Activated naive CD8-positive, alpha-beta T cell treated with anti-CD3 and anti-CD28 coated beads, Interleukin-2, amount 50 U/mL, for 16 hours (primary cell): ENCODE results near the gene CYSRT1.
A peak's percentile ranks its signal among the peaks of the same experiment; 100 is the strongest.

Experiments
- DNase-seq: peaks from one replicate; pipeline ENCODE4 v3.0.0-alpha.2; 2020; ENCODE audit warnings: low read depth, low spot score

The CYSRT1 gene

DNA sequence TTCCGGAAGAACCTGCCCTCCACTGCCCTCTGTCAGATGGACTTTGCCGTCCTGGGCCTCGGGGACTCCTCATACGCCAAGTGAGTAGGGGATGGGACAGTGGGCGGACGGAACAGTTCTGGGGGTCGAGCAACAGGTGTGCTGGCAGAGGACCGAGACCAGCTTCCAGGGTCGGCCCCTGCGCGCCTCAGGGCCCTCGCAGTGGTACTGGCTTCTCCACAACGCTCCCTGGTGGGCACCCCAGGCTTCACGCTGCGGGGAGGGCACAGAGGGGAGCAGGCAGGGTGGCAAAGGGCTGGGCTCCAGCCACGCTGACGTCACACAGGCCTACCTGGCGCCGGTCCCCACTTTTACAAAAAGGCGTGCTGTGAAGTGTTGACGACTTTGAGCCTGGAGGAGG, 12.5 kb upstream of the CYSRT1 start:
- no peak for DNase-seq

DNA sequence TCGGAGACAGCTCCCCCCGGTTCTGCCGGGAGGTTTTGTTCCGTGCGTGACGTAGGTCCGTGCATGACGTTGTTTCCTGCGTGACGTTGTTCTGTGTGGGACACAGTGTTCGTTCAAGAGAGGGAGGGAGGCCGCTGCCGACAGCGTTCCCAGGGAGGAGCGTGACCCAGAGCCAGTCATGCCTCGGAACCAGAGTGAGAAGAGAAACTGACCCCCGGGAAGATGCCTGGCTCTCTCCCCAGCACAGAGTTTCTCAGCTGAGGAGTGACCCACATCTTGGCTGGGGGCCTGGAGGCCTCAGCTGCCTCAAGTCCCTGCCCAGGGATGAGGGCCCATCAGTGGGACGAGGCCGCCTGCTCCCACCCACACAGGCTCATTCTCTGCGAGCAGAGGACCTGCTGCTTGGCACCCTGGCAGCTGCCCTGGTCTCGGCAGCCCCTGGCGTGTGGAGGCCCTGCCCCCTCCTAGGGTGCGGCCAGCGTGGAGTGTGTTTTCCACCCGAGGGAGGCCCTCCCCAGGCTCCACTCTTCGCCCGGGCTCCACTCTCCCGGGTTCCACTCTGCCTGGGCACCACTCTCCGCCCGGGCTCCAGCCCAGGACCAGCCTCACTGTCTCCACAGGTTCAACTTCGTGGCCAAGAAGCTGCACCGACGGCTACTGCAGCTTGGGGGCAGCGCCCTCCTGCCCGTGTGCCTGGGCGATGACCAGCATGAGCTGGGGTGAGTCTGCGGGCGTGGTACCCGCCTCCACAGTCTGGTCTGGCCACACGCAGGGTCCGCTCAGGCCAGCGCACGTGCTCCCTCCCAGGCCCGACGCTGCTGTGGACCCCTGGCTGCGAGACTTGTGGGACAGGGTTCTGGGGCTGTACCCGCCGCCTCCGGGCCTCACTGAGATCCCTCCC, 11.6 kb upstream of the CYSRT1 start:
- no peak for DNase-seq

DNA sequence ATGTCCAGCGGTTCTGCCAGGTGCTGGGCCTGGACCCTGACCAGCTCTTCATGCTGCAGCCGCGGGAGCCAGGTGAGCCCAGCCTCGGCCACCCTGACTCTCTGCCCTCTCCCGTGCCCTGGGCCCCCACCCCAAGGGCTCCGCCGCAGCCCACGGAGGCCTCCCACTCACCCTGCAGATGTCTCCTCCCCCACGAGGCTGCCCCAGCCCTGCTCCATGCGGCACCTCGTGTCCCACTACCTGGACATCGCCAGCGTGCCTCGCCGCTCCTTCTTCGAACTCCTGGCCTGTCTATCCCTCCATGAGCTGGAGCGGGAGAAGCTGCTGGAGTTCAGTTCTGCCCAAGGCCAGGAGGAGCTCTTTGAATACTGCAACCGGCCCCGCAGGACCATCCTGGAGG, 10.4 kb upstream of the CYSRT1 start:
- DNase-seq, result no peak

DNA sequence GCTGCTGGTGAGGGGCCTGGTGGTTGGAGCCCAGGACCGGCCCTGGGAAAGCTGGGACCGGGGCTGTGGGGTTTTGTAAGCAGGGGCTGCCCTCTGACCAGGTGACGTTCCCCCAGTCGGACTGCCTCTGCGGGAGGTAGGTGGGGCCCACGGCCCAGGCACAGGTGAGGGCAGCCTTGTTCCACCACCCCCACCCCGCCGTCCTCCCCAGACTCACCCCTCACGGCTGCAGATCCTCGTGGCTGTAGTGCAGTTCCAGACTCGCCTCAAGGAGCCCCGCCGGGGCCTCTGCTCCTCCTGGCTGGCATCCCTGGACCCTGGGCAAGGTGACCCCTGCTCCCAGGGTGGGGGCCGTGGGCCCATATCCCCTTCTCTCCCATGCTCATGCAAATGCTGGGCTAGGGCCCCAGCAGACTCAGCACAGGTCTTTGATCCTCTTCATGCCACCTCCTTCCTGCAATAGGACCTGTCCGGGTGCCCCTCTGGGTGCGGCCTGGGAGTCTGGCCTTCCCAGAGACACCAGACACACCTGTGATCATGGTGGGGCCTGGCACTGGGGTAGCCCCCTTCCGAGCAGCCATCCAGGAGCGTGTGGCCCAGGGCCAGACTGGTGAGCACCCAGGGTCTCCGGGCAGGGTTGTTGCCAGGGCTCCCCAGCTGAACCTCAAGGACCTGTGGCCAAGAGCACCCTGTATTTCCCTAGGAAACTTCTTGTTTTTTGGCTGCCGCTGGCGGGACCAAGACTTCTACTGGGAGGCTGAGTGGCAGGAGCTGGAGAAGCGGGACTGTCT, 9.6 kb upstream of the CYSRT1 start:
- DNase-seq, result no peak

DNA sequence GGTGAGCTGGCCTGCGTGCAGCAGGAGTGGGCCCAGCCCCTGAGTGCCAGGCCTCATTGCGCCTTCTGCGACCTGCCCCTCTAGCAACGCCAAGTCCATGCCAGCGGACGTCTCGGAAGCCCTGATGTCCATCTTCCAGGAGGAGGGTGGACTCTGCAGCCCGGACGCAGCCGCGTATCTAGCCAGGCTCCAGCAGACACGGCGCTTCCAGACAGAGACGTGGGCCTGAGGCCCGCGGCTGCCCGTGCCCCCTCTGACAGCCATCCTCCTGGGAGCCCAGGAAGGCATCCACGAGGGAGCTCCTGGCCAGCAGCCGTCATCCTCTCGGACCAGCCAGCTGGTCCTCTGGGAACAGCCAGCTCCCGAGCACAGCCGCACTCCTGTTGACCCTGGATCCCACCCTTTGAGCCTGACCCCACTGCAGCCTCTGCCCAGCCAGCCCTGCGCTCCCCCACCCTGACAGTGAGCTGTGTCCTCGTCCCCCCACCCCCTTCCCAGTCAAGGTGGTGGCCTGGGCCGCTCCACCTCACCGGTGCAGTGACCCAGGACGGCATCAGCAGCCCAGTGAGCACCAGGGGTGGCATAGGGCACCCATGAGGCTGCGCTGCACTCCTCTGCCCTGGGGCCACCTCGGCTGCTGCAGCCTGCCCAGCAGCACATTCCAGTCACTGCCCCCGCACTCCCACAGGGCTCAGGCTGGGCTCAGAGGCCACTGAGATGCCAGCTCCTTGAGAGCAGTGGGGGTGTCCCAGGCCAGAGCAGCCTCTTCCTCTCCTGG, 8.6 kb upstream of the CYSRT1 start:
- no peak for DNase-seq

DNA sequence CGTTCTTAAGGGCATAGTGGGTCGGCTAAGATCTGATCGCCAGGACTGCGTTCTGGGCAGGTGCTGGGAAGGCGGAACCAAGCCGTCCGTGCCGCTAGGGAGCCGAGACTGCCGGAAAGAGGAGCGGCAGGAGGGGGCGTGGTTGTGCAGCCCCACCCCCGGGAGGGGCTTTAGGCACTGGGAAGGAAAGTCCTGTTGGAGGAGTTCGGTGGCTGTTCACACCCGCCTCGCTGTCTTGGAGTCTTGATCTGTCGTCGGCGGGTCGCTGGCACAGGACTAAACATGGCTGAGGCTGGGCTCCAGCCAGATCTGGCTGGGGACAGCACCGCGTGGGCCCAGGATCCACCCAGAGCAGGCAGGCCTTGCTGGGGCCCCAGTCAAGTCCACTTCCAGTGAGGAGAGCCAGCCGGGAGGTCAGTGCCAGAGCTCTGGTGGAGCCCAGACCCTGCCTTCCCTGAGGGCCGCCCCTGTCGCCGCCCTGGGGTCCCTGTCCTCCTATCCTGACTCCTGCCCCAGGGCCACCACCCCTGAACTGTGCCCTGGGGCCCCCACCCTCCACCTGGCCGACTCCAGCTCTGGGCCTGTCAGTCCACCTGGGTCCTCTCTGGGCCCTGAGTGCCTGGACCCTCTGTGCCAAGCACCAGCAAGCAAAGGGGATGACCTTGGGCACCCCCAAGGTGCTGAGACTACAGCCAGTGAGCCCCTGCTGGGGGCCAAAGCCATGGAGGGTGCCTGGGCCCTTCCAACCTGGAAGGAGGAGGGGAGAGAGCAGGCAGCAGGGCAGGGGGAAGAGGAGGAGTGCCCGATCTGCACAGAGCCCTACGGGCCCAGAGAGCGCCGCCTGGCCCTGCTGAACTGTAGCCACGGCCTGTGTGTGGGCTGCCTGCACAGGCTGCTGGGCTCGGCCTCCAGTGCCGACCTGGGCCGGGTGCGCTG, 7.4 kb upstream of the CYSRT1 start:
- DNase-seq, result no peak

DNA sequence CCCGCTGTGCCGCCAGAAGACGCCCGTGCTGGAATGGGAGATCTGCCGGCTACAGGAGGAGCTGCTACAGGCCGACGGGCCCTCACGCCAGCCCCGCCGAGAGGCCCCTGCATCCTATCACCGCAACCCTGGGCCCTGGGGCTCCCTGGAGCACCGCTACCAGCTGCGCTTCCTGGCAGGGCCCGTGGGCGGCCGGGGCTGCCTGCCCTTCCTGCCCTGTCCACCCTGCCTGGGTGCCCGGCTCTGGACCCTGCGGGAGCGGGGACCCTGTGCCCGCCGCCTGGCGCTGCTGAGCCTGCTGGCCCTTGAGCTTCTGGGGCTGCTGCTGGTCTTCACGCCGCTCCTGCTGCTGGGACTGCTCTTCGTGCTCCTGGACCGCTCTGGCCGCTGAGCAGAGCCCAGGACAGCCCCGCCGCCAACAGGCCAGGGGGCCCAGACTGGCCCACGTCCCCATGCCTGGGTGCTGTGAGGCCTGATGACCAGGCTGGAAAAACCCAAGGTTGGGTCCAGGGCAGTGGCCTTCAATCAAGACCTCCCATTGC, 6.7 kb upstream of the CYSRT1 start:
- DNase-seq, result no peak

DNA sequence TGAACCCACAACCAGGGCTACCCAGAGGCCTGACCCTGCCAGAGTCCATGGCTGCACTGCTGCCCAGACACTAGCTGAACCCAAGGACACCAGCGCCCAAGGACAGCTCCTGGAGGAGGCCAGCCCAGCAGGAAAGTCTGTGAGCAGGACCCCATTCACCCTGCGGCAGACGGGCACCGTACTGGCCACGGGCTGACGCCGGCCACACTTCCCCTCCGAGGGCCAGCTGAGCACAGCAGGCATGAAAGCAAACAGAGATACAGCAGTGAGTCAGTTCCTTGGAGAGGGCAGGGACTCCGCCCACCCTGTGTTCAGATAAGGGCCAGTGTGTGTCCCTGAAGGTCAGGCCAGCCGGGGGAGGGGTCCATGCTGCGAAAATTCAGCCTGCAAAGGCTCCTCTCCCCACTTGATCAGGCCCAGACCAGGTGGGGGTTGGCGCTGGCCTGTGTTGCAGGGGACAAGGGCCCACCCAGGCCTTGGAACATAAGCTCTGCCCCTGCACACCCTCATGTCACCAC, 6.2 kb upstream of the CYSRT1 start:
- no peak for DNase-seq

DNA sequence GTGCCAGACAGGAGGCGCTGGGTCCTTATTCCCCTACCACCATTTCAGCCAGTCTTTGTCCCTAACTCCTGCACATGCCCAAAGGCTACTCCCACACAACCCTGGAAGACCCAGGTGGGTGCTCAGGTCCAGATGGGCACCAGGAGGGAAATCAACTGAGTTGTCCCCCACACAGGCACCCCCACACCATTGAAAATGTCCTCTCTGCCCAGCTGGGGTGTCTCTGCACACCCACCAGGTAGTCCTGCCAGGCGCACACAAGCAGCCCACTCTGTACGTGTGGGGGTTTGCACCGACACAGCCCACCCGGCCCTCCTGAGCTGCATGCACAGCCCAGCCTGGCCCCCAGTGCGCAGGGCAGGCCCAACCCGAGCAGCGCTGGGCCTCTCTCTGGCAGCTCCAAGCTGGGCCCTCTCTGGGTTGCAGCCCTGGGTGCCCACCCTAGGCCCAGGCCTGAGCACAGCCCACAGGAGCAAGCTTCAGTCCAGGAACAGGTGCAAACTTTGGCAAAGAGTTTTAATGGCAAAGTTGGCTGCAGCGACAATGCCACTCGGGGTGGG, 5.1 kb upstream of the CYSRT1 start:
- DNase-seq, result no peak

DNA sequence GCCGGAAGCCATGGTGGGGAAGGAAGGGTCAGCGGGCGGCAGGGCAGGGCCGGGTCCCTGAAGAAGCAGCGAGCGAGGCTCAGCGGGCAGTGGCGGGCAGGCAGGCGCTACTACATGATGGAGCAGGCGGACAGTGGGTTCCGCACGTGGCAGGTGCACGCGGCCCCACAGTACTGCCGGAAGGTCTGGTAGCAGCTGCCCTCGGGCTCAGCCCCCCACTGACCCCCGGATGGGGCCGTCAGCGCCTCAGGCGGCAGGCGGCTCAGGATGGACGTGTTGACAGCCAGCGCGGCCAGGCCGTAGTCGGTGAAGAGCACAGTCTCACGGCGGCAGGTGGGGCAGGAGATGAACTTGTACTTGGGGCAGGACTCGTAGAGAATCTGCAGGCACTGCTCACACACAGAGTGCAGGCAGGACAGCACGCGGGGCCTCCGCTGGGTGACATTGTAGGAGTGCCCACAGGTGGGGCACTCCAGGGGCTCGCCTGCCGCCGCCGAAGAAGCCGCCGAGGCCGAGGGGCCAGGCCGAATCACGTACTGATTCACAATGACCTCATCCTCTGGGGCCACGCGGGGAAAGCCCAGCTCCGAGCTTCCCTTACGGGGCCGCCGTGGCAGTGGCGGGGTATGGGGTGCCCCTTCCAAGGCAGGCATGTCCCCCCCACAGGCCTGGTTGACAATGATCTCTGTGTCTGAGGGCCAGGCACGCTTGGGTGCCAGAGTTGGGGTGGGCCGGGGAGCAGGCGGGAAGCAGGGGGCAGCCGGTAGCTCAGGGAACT, 4.5 kb upstream of the CYSRT1 start:
- DNase-seq, result no peak

DNA sequence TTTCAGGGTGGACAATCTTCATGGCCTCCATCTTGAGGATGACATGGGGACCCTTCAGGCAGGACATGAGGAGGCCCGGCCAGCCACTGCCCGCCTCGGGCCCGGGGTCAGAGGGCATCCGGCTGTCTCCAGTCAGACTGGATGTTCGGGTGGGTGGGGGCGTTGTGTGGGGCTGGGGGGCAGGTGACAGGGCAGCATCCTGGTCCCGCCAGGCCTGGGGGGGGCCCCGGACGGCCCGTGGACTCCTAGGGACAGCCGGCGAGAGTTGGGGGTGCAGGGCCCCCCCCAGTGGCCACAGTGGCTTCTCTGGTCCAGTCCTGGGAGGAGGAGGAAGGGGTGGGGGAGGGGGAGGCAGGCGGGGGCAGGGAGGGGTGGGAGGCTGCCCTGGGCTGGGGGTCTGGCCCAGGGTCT, 3.9 kb upstream of the CYSRT1 start:
- no peak for DNase-seq

DNA sequence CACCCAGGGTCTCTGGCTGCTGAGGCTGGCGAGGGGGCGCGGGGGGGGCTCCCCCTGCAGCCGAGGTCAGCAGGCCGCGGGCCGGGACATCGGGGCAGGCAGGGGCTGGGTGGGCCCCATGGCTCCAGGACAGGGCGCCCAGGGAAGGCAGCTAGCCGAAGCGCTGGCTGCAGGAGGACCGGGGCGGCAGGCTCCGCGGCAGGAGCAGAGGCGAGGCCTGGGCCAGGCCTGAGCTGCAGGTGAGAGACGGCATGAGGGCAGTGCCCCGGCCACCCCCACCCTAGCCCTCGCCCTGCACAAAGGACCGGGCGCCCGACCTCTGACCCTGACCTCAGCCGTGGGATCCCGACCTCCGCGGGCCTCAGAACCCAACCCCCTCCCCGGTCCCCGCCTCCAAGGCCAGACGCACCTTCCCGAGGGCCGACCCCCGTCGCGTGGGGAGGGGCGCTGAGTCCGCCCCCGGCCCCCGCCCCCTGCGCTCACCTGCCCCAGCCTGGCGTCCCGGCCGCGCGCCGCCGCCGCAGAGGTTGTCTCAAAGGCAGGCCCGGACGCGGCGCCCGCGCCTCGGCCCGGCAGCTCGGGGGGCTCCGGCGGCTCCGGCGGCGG, 3.4 kb upstream of the CYSRT1 start:
- DNase-seq, result no peak

DNA sequence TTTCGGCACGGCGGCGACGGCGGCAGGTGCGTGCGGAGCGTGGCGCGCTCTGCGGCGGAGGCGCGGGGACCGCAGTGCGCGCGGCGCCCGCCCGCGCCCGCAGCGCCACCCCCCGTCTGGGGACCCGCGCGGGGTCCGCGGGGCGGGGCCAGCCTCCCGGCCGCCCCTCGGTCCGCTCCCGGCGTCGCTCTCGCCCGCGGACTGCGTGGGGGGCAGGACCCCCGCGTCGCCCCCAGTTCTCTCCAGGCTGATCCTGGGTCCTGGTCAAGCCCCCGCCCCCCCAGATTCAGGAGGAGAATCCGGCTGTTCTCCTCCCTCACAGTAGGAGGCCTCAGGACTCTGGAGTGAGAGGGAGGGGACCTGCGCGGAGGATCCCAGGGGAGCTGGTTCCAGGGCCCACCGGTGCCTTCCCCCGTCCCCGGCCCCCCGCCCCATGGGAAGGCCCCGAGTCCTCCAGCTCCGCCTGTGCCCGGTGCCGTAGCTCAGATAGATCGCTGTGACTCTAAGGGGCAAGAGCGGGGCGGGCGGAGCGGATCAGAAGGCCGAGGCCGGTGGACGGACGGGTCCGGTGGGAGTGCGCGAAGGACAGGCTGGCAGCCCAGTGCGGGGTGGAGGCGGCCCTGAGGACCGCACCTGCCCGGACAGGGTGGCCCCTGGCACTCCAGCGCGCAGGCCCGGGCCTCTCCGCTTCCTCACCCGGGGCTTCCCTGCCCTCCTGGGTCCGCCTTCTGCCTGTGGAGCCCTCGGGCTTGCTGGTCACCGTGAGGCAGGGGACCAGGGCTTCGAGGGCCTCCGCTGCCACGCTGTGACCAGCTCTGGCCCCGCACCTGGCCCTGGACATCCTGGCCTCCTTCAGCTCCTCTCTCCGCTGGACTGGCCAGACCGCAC, 2.5 kb upstream of the CYSRT1 start, which contains the start of gene RNF208:
RNF208 (minus strand) TSS at position 51 of the 888 bp plus-strand sequence. CDS start 1,028 bp downstream, outside the sequence.
- DNase-seq, result no peak

DNA sequence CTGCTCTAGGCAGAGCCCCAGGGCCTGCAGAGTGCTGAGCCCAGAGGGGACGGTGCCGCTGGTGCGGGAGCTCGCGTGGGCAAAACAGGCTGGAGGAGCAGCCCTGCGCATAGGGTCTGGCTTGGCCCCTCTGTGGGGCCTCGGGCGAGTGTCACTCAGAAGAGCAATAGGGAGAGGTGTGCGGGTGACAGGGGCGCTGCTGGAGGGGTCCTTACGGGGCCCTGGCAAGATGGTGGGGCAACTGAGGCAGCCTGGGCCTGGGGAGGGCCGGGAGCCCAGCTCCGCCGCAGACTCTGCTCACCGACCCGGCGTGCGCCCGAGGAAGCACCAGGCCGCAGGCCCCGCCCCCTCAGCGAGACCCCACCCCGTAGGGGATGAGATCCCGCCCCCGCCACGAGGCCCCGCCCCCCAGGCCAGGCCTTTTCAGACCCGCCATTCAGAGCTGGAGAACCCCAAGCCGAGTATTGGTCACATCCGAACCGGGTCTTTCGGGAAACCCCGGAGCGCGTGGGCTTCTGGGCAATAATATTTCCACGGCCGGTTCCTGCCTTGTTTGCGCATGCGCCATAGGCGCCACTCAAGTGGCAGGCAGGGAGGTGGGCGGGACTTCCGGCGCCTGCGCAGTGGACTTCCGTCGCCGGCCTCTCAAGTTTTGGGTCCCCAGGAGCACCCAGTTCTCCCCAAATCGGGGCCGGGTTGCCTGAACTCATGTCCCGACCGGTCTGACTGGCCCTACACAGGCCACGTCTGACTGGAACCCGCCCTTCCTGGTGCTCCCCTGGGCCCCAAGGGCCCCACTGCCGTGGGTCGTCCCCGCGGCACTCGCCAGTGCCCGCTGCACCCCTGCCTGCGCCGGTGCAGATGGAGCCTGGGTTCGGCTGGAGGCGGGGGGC, 1.6 kb upstream of the CYSRT1 start:
- DNase-seq, result peak; percentile 96

DNA sequence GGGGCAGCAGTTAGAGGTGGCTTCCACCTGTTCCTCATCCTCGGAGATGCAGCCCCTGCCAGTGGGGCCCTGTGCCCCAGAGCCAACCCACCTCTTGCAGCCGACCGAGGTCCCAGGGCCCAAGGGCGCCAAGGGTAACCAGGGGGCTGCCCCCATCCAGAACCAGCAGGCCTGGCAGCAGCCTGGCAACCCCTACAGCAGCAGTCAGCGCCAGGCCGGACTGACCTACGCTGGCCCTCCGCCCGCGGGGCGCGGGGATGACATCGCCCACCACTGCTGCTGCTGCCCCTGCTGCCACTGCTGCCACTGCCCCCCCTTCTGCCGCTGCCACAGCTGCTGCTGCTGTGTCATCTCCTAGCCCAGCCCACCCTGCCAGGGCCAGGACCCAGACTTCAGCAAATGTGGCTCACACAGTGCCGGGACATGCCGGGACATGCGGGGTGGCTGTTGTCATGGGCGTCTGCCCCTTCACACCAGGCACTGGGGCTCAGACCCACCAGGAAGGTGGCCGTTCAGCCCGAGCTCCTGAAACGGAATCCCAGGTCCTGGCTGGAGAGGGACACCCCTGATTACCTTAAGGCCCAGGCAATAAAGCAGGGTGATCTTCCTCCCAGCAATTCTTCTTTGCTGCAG, 841 bp downstream of the CYSRT1 start:
- DNase-seq, result no peak

DNA sequence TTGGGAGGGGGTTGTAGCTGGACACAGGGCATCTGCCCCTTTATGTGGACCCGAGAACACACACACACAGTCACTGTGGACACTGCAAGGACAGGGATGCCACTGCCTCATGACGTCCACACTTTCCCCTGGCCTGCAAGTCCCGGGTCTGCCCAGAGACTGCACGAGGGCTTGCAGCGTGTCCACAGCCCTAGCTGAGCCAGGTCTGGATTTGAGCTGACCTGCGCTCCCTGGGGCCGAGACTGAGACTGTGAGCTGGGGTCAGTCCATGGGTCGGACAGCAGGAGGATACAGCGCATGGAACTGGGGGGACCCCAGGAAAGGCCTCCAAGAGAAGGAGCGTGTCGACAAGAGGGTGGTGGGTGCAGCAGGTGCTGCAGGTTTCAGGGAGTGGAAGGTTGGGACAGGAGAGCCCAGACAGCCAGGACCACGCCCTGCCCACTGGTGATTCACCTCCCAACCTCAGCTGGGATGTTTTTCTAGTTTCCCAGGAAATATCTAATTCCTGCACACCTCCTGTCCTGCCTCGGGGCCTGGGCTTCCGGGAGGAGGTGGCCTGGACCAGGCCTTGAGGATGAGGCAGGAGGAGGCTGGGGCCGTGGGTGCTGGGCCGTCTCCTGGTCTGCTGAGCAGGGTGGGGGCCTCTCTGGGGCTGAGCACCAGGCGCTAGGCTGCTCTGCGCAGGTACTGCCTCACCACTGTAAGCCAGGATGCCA, 1.5 kb downstream of the CYSRT1 start:
- DNase-seq, result no peak
